HG02571 (cell line): ENCODE measurements around the gene KDM6A.
"Not testable (repeated sequence)": the region's sequence is repeated elsewhere in the genome, so short reads cannot be mapped to it uniquely, and the experiment has no call there.

Experiments
- ATAC-seq: cut with Tn5 transposase; IDR thresholded peaks from one replicate; pipeline ENCODE4 v1.9.1; 2021; ENCODE audit warnings: mild to moderate bottlenecking, moderate library complexity; ENCODE audit not compliant: unreplicated experiment

The KDM6A gene

GRCh38 chrX:44884944-44885343 lies 12.0 kb downstream of the KDM6A start:
- no peak for ATAC-seq

GRCh38 chrX:44889824-44890223 lies 16.8 kb downstream of the KDM6A start:
- no peak for ATAC-seq

- no peak for ATAC-seq
Measured at GRCh38 chrX:44890247-44890646, 17.3 kb downstream of the KDM6A start.

GRCh38 chrX:44890687-44891086 lies 17.7 kb downstream of the KDM6A start:
- not testable (repeated sequence) for ATAC-seq

GRCh38 chrX:44891642-44892041 lies 18.7 kb downstream of the KDM6A start:
- no peak for ATAC-seq

GRCh38 chrX:44896876-44897186 lies 23.8 kb downstream of the KDM6A start:
- ATAC-seq: no peak

- ATAC-seq: no peak
Measured at GRCh38 chrX:44897539-44897938, 24.6 kb downstream of the KDM6A start.

GRCh38 chrX:44898411-44899221 lies 25.6 kb downstream of the KDM6A start:
- ATAC-seq: no peak

- no peak for ATAC-seq
Measured at GRCh38 chrX:44899946-44900345, 27.0 kb downstream of the KDM6A start.

- no peak for ATAC-seq
Measured at GRCh38 chrX:44903107-44903506, 30.1 kb downstream of the KDM6A start.

GRCh38 chrX:44903830-44904530 lies 31.0 kb downstream of the KDM6A start:
- ATAC-seq: no peak

- ATAC-seq: no peak
Measured at GRCh38 chrX:44904542-44905115, 31.6 kb downstream of the KDM6A start.

GRCh38 chrX:44906041-44906440 lies 33.1 kb downstream of the KDM6A start:
- ATAC-seq: peak; percentile 42

- ATAC-seq: no peak
Measured at GRCh38 chrX:44906542-44906941, 33.6 kb downstream of the KDM6A start.

- no peak for ATAC-seq
Measured at GRCh38 chrX:44908153-44908552, 35.2 kb downstream of the KDM6A start.

- no peak for ATAC-seq
Measured at GRCh38 chrX:44908827-44909226, 35.8 kb downstream of the KDM6A start.

- not testable (repeated sequence) for ATAC-seq
Measured at GRCh38 chrX:44910508-44910907, 37.5 kb downstream of the KDM6A start.

GRCh38 chrX:44911074-44911600 lies 38.1 kb downstream of the KDM6A start:
- not testable (repeated sequence) for ATAC-seq

GRCh38 chrX:44913656-44914531 lies 40.9 kb downstream of the KDM6A start:
- peak; percentile 38 for ATAC-seq

GRCh38 chrX:44914532-44915198 lies 41.7 kb downstream of the KDM6A start:
- peak; percentile 72 for ATAC-seq
